A549 treated with CORT108297 at 1 μM for 4 hours (cell line): ENCODE results near the gene MARF1. TPM values are rescaled to one million over a fixed set of nuclear protein-coding genes. Genes with fewer than 3 reads are reported as not detected.

Source experiments
- total RNA-seq: library from RNA; stranded (reverse); fragments of 200-300 nt; extraction: Qiagen RNA extraction; gene quantifications from 5 replicates; pipeline ENCODE4 v1.2.3, GENCODE V29; 2022

The MARF1 gene, protein sequence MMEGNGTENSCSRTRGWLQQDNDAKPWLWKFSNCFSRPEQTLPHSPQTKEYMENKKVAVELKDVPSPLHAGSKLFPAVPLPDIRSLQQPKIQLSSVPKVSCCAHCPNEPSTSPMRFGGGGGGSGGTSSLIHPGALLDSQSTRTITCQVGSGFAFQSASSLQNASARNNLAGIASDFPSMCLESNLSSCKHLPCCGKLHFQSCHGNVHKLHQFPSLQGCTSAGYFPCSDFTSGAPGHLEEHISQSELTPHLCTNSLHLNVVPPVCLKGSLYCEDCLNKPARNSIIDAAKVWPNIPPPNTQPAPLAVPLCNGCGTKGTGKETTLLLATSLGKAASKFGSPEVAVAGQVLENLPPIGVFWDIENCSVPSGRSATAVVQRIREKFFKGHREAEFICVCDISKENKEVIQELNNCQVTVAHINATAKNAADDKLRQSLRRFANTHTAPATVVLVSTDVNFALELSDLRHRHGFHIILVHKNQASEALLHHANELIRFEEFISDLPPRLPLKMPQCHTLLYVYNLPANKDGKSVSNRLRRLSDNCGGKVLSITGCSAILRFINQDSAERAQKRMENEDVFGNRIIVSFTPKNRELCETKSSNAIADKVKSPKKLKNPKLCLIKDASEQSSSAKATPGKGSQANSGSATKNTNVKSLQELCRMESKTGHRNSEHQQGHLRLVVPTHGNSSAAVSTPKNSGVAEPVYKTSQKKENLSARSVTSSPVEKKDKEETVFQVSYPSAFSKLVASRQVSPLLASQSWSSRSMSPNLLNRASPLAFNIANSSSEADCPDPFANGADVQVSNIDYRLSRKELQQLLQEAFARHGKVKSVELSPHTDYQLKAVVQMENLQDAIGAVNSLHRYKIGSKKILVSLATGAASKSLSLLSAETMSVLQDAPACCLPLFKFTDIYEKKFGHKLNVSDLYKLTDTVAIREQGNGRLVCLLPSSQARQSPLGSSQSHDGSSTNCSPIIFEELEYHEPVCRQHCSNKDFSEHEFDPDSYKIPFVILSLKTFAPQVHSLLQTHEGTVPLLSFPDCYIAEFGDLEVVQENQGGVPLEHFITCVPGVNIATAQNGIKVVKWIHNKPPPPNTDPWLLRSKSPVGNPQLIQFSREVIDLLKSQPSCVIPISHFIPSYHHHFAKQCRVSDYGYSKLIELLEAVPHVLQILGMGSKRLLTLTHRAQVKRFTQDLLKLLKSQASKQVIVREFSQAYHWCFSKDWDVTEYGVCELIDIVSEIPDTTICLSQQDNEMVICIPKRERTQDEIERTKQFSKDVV (N-terminal part only)
- total RNA-seq: 11.0 to 11.8 TPM (median 11.3 TPM) in 5 replicates

DNA sequence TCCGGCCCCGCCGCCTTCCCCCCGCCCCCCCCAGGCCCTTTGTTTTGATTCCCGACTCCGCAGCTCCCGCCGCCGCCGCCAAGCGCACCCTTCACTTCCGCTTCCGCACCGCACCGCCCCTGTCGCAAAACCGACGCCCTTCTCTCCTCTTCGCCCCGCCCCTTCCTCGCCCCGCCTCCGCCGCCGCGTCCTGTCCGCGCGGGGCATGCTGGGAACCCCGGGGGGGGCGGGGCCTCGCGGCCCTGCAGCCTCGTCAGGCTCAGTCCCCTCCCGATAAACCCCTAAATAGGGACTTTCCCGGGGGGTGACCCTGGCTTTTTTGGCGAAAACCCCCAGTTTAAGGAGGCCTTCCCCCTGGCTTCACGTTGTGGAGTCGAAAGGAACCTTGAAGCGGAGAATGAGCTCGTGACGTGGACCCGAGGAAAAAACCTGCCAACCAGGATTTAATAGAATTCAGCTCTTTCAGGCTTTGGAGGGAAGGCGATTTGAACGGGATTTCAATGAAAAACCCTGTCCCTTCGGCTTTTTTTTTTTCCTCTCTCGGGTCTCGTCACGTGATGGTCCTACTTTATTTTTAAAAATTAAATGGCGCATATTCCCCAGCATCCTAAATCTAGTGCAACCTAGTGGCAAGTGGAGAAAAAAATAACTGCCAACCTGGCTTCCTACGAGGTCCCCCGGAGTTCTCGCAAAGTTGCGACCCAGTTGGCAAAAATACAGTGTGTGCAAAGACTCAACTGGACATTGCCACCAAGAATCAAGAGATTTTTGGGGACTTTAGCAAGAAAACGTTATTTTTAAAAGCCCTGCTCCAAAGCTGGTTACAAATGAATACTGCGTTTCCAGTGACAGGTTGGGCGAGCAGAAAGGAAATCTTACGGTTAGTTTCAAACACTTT, at the start of gene MARF1:
Gene MARF1, minus strand, starts transcription at position 107 of the 898 bp plus-strand sequence. CDS start 3,921 bp downstream, outside the sequence.

DNA sequence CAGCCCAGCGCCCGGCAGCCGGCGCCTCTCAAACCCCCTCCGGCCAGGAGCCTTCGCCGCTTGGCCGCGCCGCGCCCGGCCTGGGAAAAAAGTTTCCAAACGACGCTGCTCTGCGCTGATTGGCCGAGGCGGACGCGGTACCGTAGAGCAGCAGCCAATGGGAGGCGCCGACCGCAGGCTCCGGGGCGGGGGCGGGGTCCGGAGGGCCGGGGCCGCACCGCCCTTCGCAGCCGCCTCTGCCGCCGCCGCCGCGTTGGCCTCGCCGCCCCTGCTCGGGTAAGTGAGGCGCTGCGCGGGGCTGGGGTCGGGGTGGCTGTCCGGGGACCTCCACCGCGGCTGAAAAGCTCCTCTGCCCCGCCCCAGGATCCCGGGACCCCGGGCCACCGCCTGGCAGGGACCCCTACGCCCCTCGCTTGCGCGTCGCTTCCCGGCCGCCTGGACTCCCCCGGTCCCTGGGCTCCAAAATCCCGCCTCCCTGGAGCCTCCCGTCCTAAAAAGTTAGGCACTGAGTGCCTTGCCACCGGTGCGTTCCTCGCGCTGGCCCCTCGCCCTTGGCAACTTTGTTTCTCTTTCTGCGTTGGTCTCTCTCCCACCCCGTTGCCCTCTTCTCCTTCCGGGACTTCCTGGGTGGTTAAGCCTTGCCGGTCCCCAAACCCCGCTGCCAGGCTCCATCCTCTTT, 7.2 kb upstream of the MARF1 start, which contains the start of gene NDE1:
Gene NDE1, plus strand, starts transcription at position 227 of the 679 bp plus-strand sequence. CDS start 14,534 bp downstream, outside the sequence.

Other genes with a start within 250 kb of the MARF1 start
- 3.9 to 4.6 TPM (median 4.3 TPM) in 5 replicates for gene MPV17L, start 247.4 kb downstream of the MARF1 start, total RNA-seq
- gene BMERB1, start 208.6 kb downstream of the MARF1 start, total RNA-seq: 70.5 to 89.2 TPM (median 80.5 TPM) in 5 replicates
- gene NDE1, start 7.1 kb upstream of the MARF1 start, total RNA-seq: 34.8 to 44.5 TPM (median 40.3 TPM) in 5 replicates
- gene MYH11, start 213.9 kb upstream of the MARF1 start, total RNA-seq: 0.02 to 0.13 TPM (median 0.10 TPM) in 5 replicates
- 37.6 to 51.6 TPM (median 41.3 TPM) in 5 replicates for gene CEP20, start 245.4 kb upstream of the MARF1 start, total RNA-seq